ENCODE results near the gene CDC5L.

The CDC5L gene

GRCh38 chr6:44456070-44456965, 68.8 kb downstream of the CDC5L start:
- DNase-seq, result no peak

- no peak for DNase-seq
Observed at GRCh38 chr6:44456966-44457292, 69.4 kb downstream of the CDC5L start.

GRCh38 chr6:44457596-44457995, 70.1 kb downstream of the CDC5L start:
- DNase-seq, result no peak

GRCh38 chr6:44458551-44458950, 71.0 kb downstream of the CDC5L start:
- DNase-seq, result no peak

GRCh38 chr6:44462335-44462734, 74.8 kb downstream of the CDC5L start:
- no peak for DNase-seq

GRCh38 chr6:44462797-44463727, 75.6 kb downstream of the CDC5L start:
- no peak for DNase-seq

GRCh38 chr6:44463728-44464450, 76.4 kb downstream of the CDC5L start:
- no peak for DNase-seq

GRCh38 chr6:44464527-44465310, 77.2 kb downstream of the CDC5L start:
- DNase-seq, result no peak

- no peak for DNase-seq
Observed at GRCh38 chr6:44466955-44467354, 79.4 kb downstream of the CDC5L start.

- DNase-seq, result no peak
Observed at GRCh38 chr6:44468835-44469234, 81.3 kb downstream of the CDC5L start.

GRCh38 chr6:44470115-44470464, 82.6 kb downstream of the CDC5L start:
- DNase-seq, result peak; percentile 97

- no peak for DNase-seq
Observed at GRCh38 chr6:44470746-44471145, 83.2 kb downstream of the CDC5L start.

GRCh38 chr6:44471271-44471981, 83.9 kb downstream of the CDC5L start:
- DNase-seq, result no peak

- no peak for DNase-seq
Observed at GRCh38 chr6:44472250-44472945, 84.9 kb downstream of the CDC5L start.

GRCh38 chr6:44473393-44474189, 86.1 kb downstream of the CDC5L start:
- no peak for DNase-seq

- no peak for DNase-seq
Observed at GRCh38 chr6:44474190-44474631, 86.7 kb downstream of the CDC5L start.

GRCh38 chr6:44474643-44475042, 87.1 kb downstream of the CDC5L start:
- DNase-seq, result no peak

- no peak for DNase-seq
Observed at GRCh38 chr6:44475417-44475778, 87.9 kb downstream of the CDC5L start.

- DNase-seq, result peak; percentile 75
Observed at GRCh38 chr6:44475779-44476434, 88.4 kb downstream of the CDC5L start.

GRCh38 chr6:44476849-44477248, 89.3 kb downstream of the CDC5L start:
- no peak for DNase-seq

Data from NCI-H2029 (cell line).